ENCODE measurements around the gene WDFY4.

The WDFY4 gene

GRCh38 chr10:48884179-48885045 is 199.7 kb downstream of the WDFY4 start:
- no peak for DNase-seq

- DNase-seq, result peak; percentile 46
Observed at GRCh38 chr10:48885376-48885775, 200.7 kb downstream of the WDFY4 start.

GRCh38 chr10:48887982-48888381 is 203.3 kb downstream of the WDFY4 start:
- DNase-seq, result no peak

- peak; percentile 75 for DNase-seq
Observed at GRCh38 chr10:48890888-48891850, 206.5 kb downstream of the WDFY4 start.

- DNase-seq, result peak; percentile 27
Observed at GRCh38 chr10:48894911-48895802, 210.5 kb downstream of the WDFY4 start.

- no peak for DNase-seq
Observed at GRCh38 chr10:48895803-48896195, 211.1 kb downstream of the WDFY4 start.

GRCh38 chr10:48896756-48897440 is 212.2 kb downstream of the WDFY4 start:
- DNase-seq, result no peak

GRCh38 chr10:48897441-48897790 is 212.7 kb downstream of the WDFY4 start:
- no peak for DNase-seq

GRCh38 chr10:48898426-48898825 is 213.8 kb downstream of the WDFY4 start:
- DNase-seq, result no peak

- DNase-seq, result no peak
Observed at GRCh38 chr10:48899781-48900180, 215.1 kb downstream of the WDFY4 start.

- DNase-seq, result peak; percentile 62
Observed at GRCh38 chr10:48900371-48900801, 215.7 kb downstream of the WDFY4 start.

GRCh38 chr10:48901319-48901718 is 216.6 kb downstream of the WDFY4 start:
- DNase-seq, result no peak

- DNase-seq, result no peak
Observed at GRCh38 chr10:48902096-48902495, 217.4 kb downstream of the WDFY4 start.

GRCh38 chr10:48903151-48903550 is 218.5 kb downstream of the WDFY4 start:
- no peak for DNase-seq

GRCh38 chr10:48904861-48905260 is 220.2 kb downstream of the WDFY4 start:
- peak; percentile 73 for DNase-seq

GRCh38 chr10:48905311-48905710 is 220.6 kb downstream of the WDFY4 start:
- no peak for DNase-seq

GRCh38 chr10:48906841-48907240 is 222.2 kb downstream of the WDFY4 start:
- no peak for DNase-seq

GRCh38 chr10:48907730-48908129 is 223.1 kb downstream of the WDFY4 start:
- no peak for DNase-seq

GRCh38 chr10:48910548-48910947 is 225.9 kb downstream of the WDFY4 start:
- DNase-seq, result no peak

- DNase-seq, result no peak
Observed at GRCh38 chr10:48913674-48914073, 229.0 kb downstream of the WDFY4 start.

- DNase-seq, result no peak
Observed at GRCh38 chr10:48923748-48924147, 239.1 kb downstream of the WDFY4 start.

GRCh38 chr10:48924988-48925387 is 240.3 kb downstream of the WDFY4 start:
- no peak for DNase-seq
